ENCODE data around the gene SEH1L.

DNA sequence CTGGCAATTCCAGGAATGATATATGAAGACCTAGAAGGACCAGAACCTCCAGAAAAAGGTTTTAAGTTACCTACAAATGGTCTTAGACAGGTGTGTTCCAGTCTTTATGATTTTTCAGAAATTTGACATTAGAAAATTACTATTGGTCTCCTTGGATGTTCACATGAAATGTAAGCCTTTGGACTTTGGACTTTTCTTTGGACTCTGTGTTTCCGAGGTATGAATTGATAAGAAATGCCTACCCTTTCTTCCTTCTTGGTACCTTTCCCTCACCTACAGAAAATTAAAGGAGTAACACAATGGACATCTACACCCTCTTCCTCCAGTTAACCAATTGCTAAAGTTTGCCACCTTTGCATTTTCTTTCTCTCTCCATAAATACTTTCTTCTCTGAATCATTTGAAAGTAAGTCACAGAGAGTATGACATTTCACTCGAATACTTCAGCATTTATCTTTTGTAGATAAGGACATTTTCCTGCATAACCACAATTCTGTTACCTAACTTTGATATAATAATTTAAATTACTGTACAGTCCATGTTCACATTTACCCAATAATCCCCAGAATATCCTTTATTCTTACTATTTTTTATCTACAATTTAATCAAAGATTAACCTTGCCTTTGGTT lies 69.5 kb downstream of the SEH1L start:
- no peak for TF ChIP-seq EZH2 (IDR thresholded peaks at IDR 0.05; ENCODE audit: insufficient read depth, poor library complexity, severe bottlenecking)
- no peak for TF ChIP-seq EZH2phosphoT487 (IDR thresholded peaks at IDR 0.05; ENCODE audit: insufficient read depth, low read depth)

All from GM23248 (cell line).